Esophagus muscularis mucosa (tissue), 4 donors: ENCODE measurements around the gene PCIF1.

Experiments
- CTCF ChIP-seq, 3 experiments: fragments of 200-600 bp in 2 of 3; fragments of 450-650 bp in 1 of 3; sonication (generic) in 2 of 3; IDR thresholded peaks; one replicate each; pipeline ENCODE4 v1.5.1; 2017 to 2019; ENCODE audit warnings: antibody characterized with exemption in 3 of 3, mild to moderate bottlenecking in 2 of 3, moderate library complexity in 1 of 3
- EP300 ChIP-seq: sonication (generic); formaldehyde crosslinking; IDR thresholded peaks from one replicate; pipeline ENCODE4 v1.6.1; 2017; ENCODE audit warnings: antibody characterized with exemption
- POLR2A ChIP-seq: fragments of 450-650 bp; IDR thresholded peaks from one replicate; pipeline ENCODE4 v1.6.1; 2017; ENCODE audit warnings: antibody characterized with exemption, moderate library complexity, mild to moderate bottlenecking, low read depth

GRCh38 chr20:45910670-45911485 is 23.6 kb upstream of the PCIF1 start:
- TF ChIP-seq CTCF (IDR thresholded peaks at IDR 0.05) (no peak), POLR2A (peak; percentile 38), EP300 (no peak)
